Neural progenitor cell (in vitro differentiated cells): ENCODE data around the gene ASXL3. TPM values are rescaled to one million over a fixed set of nuclear protein-coding genes. Genes with fewer than 3 reads are reported as not detected.

Source experiments
- DNase-seq: peaks from one replicate; pipeline ENCODE4 v3.0.0-alpha.2; 2016; ENCODE audit warnings: low spot score
- H2AFZ ChIP-seq: fragments of 200-600 bp; sonication (generic); replicated peaks from 2 replicates; pipeline ENCODE4 v1.6.1; 2016; ENCODE audit warnings: antibody characterized with exemption
- H3F3A ChIP-seq: fragments of 200-600 bp; sonication (generic); 2 replicates; pipeline ENCODE4 v1.6.1; 2016; ENCODE audit warnings: antibody characterized with exemption, low read depth
- H3K27ac ChIP-seq: fragments of 200-600 bp; sonication (generic); 2 replicates; pipeline ENCODE4 v1.5.1; 2016; ENCODE audit warnings: mild to moderate bottlenecking
- H3K27me3 ChIP-seq: fragments of 200-600 bp; sonication (generic); 2 replicates; pipeline ENCODE4 v1.6.1; 2016; ENCODE audit warnings: mild to moderate bottlenecking, moderate library complexity
- H3K36me3 ChIP-seq: fragments of 200-600 bp; sonication (generic); 2 replicates; pipeline ENCODE4 v1.5.1; 2016
- H3K4me1 ChIP-seq: fragments of 200-600 bp; sonication (generic); 2 replicates; pipeline ENCODE4 v1.6.1; 2016; ENCODE audit warnings: mixed run types
- H3K4me2 ChIP-seq: fragments of 200-600 bp; sonication (generic); 2 replicates; pipeline ENCODE4 v1.6.1; 2016
- H3K4me3 ChIP-seq: fragments of 200-600 bp; sonication (generic); 2 replicates; pipeline ENCODE4 v1.5.1; 2016
- H3K79me2 ChIP-seq: fragments of 200-600 bp; sonication (generic); 2 replicates; pipeline ENCODE4 v1.6.1; 2016; ENCODE audit warnings: low read depth
- H3K9ac ChIP-seq: fragments of 200-600 bp; sonication (generic); 2 replicates; pipeline ENCODE4 v1.6.1; 2016
- H3K9me3 ChIP-seq: fragments of 200-600 bp; sonication (generic); 2 replicates; pipeline ENCODE4 v1.5.1; 2016; ENCODE audit warnings: low read depth
- H4K20me1 ChIP-seq: fragments of 200-600 bp; sonication (generic); 2 replicates; pipeline ENCODE4 v1.6.1; 2016; ENCODE audit warnings: low read depth
- H3K27ac Mint-ChIP-seq: 3 replicates; pipeline ENCODE4 v1.8.0; 2021; ENCODE audit warnings: mixed read lengths
- H3K27me3 Mint-ChIP-seq: 2 replicates; pipeline ENCODE4 v1.8.0; 2022; ENCODE audit warnings: low read depth, mild to moderate bottlenecking, inconsistent platforms, moderate library complexity, mixed read lengths; ENCODE audit not compliant: insufficient read depth
- H3K36me3 Mint-ChIP-seq: 3 replicates; pipeline ENCODE4 v1.8.0; 2021; ENCODE audit warnings: mixed read lengths
- H3K4me1 Mint-ChIP-seq: 3 replicates; pipeline ENCODE4 v1.8.0; 2021; ENCODE audit warnings: mixed read lengths
- H3K4me3 Mint-ChIP-seq: 3 replicates; pipeline ENCODE4 v1.8.0; 2021; ENCODE audit warnings: mild to moderate bottlenecking, moderate library complexity, mixed read lengths
- H3K9me3 Mint-ChIP-seq: 3 replicates; pipeline ENCODE4 v1.8.0; 2020; ENCODE audit warnings: mixed read lengths
- CTCF ChIP-seq: fragments of 200-600 bp; sonication (generic); IDR thresholded peaks from 2 replicates; pipeline ENCODE4 v1.5.1; 2017; ENCODE audit warnings: antibody characterized with exemption, mild to moderate bottlenecking
- EZH2 ChIP-seq: fragments of 200-600 bp; sonication (generic); IDR thresholded peaks from 2 replicates; pipeline ENCODE4 v1.6.1; 2017; ENCODE audit warnings: antibody characterized with exemption, mild to moderate bottlenecking, moderate library complexity
- EZH2phosphoT487 ChIP-seq: fragments of 200-600 bp; sonication (generic); IDR thresholded peaks from 2 replicates; pipeline ENCODE4 v1.6.1; 2017; ENCODE audit warnings: antibody characterized with exemption
- total RNA-seq: library from RNA; depleted of rRNA; stranded (reverse); fragments of >200 nt; gene quantifications from 2 replicates; pipeline ENCODE4 v1.2.3, GENCODE V29; 2015; ENCODE audit warnings: low replicate concordance

ASXL3 gene
- total RNA-seq, 1 donor from 2014 or later: 5.1 TPM

GRCh38 chr18:33581856-33582255 is 3.8 kb downstream of the ASXL3 start:
- no peak overlapping the region for H3K9ac ChIP-seq
- H3K4me3 Mint-ChIP-seq: peak overlapping the region; percentile 19

GRCh38 chr18:33583901-33584300 is 5.9 kb downstream of the ASXL3 start:
- H3K4me1 Mint-ChIP-seq: peaks cover 39% of the 10 kb centered on the region
- Histone ChIP-seq H3K36me3 (no peaks in the 10 kb centered on the region), H3F3A (peaks cover 38% of the 10 kb centered on the region), H3K79me2 (no peaks in the 10 kb centered on the region), H3K4me2 (no peak overlapping the region), H3K9ac (no peak overlapping the region), H3K4me1 (peaks cover 31% of the 10 kb centered on the region), H3K27me3 (peaks cover 19% of the 10 kb centered on the region), H3K4me3 (no peak overlapping the region), H3K27ac (no peak overlapping the region), H2AFZ (no peak overlapping the region), H3K9me3 (no peaks in the 10 kb centered on the region), H4K20me1 (peaks cover 6% of the 10 kb centered on the region)
- H3K27me3 Mint-ChIP-seq: no peaks in the 10 kb centered on the region
- DNase-seq: no peak
- no peak for TF ChIP-seq EZH2
- no peak for TF ChIP-seq EZH2phosphoT487
- no peak for TF ChIP-seq CTCF
- peaks cover 24% of the 10 kb centered on the region for H3K9me3 Mint-ChIP-seq
- no peak overlapping the region for H3K4me3 Mint-ChIP-seq
- no peak overlapping the region for H3K27ac Mint-ChIP-seq
- peaks cover 10% of the 10 kb centered on the region for H3K36me3 Mint-ChIP-seq

More at GRCh38 chr18:33581856-33582255, 3.8 kb downstream of the ASXL3 start:
- H3K36me3 ChIP-seq: no peaks in the 10 kb centered on the region
- H3K27ac Mint-ChIP-seq: peak overlapping the region; percentile 55
- peaks cover 3% of the 10 kb centered on the region for H3K27me3 Mint-ChIP-seq
- H3K9me3 Mint-ChIP-seq: peaks cover 4% of the 10 kb centered on the region
- H3K4me1 Mint-ChIP-seq: peaks cover 42% of the 10 kb centered on the region
- DNase-seq: no peak
- H3K79me2 ChIP-seq: no peaks in the 10 kb centered on the region
- H4K20me1 ChIP-seq: peaks cover 6% of the 10 kb centered on the region
- H2AFZ ChIP-seq: no peak overlapping the region
- peaks cover under 1% of the 10 kb centered on the region for H3K36me3 Mint-ChIP-seq
- H3K9me3 ChIP-seq: no peaks in the 10 kb centered on the region
- peak overlapping the region; percentile 45 for H3K4me2 ChIP-seq
- no peak for TF ChIP-seq EZH2
- no peak for TF ChIP-seq CTCF
- no peak for TF ChIP-seq EZH2phosphoT487
- H3K27ac ChIP-seq: no peak overlapping the region
- peaks cover 40% of the 10 kb centered on the region for H3F3A ChIP-seq
- peaks cover 34% of the 10 kb centered on the region for H3K27me3 ChIP-seq
- peak overlapping the region; percentile 6 for H3K4me3 ChIP-seq
- H3K4me1 ChIP-seq: peaks cover 36% of the 10 kb centered on the region

- no peaks in the 10 kb centered on the region for H3K79me2 ChIP-seq
- Mint-ChIP-seq H3K4me1 (peaks cover 39% of the 10 kb centered on the region), H3K27ac (no peak overlapping the region), H3K4me3 (peak overlapping the region; percentile 9), H3K36me3 (peaks cover 12% of the 10 kb centered on the region), H3K27me3 (no peaks in the 10 kb centered on the region), H3K9me3 (peaks cover 27% of the 10 kb centered on the region)
- H3K9me3 ChIP-seq: no peaks in the 10 kb centered on the region
- DNase-seq: peak; percentile 77
- TF ChIP-seq EZH2phosphoT487: no peak
- no peak for TF ChIP-seq EZH2
- no peak for TF ChIP-seq CTCF
- H3K4me2 ChIP-seq: peak overlapping the region; percentile 70
- H3K9ac ChIP-seq: no peak overlapping the region
- peaks cover 29% of the 10 kb centered on the region for H3F3A ChIP-seq
- H2AFZ ChIP-seq: no peak overlapping the region
- peak overlapping the region; percentile 30 for H3K4me3 ChIP-seq
- no peaks in the 10 kb centered on the region for H3K36me3 ChIP-seq
- H3K27ac ChIP-seq: no peak overlapping the region
- peaks cover 6% of the 10 kb centered on the region for H4K20me1 ChIP-seq
- H3K4me1 ChIP-seq: peaks cover 27% of the 10 kb centered on the region
- H3K27me3 ChIP-seq: peaks cover 10% of the 10 kb centered on the region
Observed at GRCh38 chr18:33584548-33585430, 6.8 kb downstream of the ASXL3 start.
